ENCODE data around the gene RFNG. TPM values are rescaled to one million over a fixed set of nuclear protein-coding genes. Genes with fewer than 3 reads are reported as not detected.
A peak's percentile ranks its signal among the peaks of the same experiment; 100 is the strongest.

Gene RFNG
- total and polyA plus RNA-seq, 2 of the 13 experiments (the other 11 are each of a cell fraction or from before 2014, with no cell fraction given), result 61.4 to 64.0 TPM

GRCh38 chr17:82056729-82057621 lies 5.4 kb upstream of the RFNG start (continued):
- no peak; the same call in 1 of the 2 replicates for TF ChIP-seq SNAPC5 (CRISPR knock-in tag; IDR thresholded peaks at IDR 0.05; ENCODE audit: borderline replicate concordance)
- TF ChIP-seq PAWR (CRISPR knock-in tag; IDR thresholded peaks at IDR 0.05; ENCODE audit: borderline replicate concordance), result peak; percentile 70; the same call in 1 of the 2 replicates
- no peak for TF ChIP-seq THAP8 (CRISPR knock-in tag; IDR thresholded peaks at IDR 0.05; ENCODE audit: borderline replicate concordance)
- TF ChIP-seq HOXA7 (CRISPR knock-in tag; IDR thresholded peaks at IDR 0.05), result 0 out of 2 replicates have a peak, but pooled peaks have one; percentile 26
- TF ChIP-seq NFKBIZ (CRISPR knock-in tag; IDR thresholded peaks at IDR 0.05), result no peak
- TF ChIP-seq ONECUT2 (CRISPR knock-in tag; IDR thresholded peaks at IDR 0.05), result no peak
- peak; percentile 42; the same call in 1 of the 2 replicates for TF ChIP-seq FOXA3 (CRISPR knock-in tag; IDR thresholded peaks at IDR 0.05)
- TF ChIP-seq ZNF207 (IDR thresholded peaks at IDR 0.05; ENCODE audit: borderline replicate concordance), result no peak
- no peak for TF ChIP-seq NONO (IDR thresholded peaks at IDR 0.05)
- TF ChIP-seq NONO (CRISPR knock-in tag; conservative IDR thresholded peaks at IDR 0.05), result peak; percentile 97
- no peak for TF ChIP-seq TP53 (CRISPR knock-in tag; conservative IDR thresholded peaks at IDR 0.05)
- no peak for TF ChIP-seq CSRNP2 (CRISPR knock-in tag; conservative IDR thresholded peaks at IDR 0.05; ENCODE audit: low read depth)
- no peak for TF ChIP-seq ZNF761 (CRISPR knock-in tag; conservative IDR thresholded peaks at IDR 0.05)
- 0 out of 2 replicates have a peak, but pooled peaks have one; percentile 4 for TF ChIP-seq ZFP41 (CRISPR knock-in tag; IDR thresholded peaks at IDR 0.05; ENCODE audit: borderline replicate concordance)
- TF ChIP-seq ZNF101 (CRISPR knock-in tag; IDR thresholded peaks at IDR 0.05; ENCODE audit: borderline replicate concordance, low read depth), result no peak; the same call in 1 of the 2 replicates
- no peak for TF ChIP-seq TBP (CRISPR knock-in tag; IDR thresholded peaks at IDR 0.05)
- no peak for TF ChIP-seq SALL2 (CRISPR knock-in tag; IDR thresholded peaks at IDR 0.05)
- TF ChIP-seq KDM2A (CRISPR knock-in tag; IDR thresholded peaks at IDR 0.05; ENCODE audit: borderline replicate concordance, low read depth), result peak; percentile 55; the same call in 1 of the 2 replicates
- TF ChIP-seq HNRNPK (IDR thresholded peaks at IDR 0.05; ENCODE audit: low read depth, low read length, poor library complexity, severe bottlenecking), result no peak
- TF ChIP-seq RBAK (CRISPR knock-in tag; IDR thresholded peaks at IDR 0.05), result peak; percentile 69; the same call in 1 of the 2 replicates
- TF ChIP-seq ZNF256 (CRISPR knock-in tag; conservative IDR thresholded peaks at IDR 0.05), result no peak
- peak; percentile 88 for TF ChIP-seq PATZ1 (CRISPR knock-in tag; IDR thresholded peaks at IDR 0.05)
- no peak for TF ChIP-seq NFRKB (IDR thresholded peaks at IDR 0.05)
